Fibroblast of mammary gland (primary cell): Measurements from ENCODE around the gene FMN1.

Experiments
- DNase-seq: peaks from one replicate; pipeline ENCODE4 v3.0.0-alpha.2; 2010; ENCODE audit warnings: low read depth
- H3K4me3 ChIP-seq: 2 replicates; pipeline ENCODE4 v1.5.1; 2011; ENCODE audit warnings: low read depth, mild to moderate bottlenecking, low read length, moderate library complexity; ENCODE audit not compliant: control insufficient read depth
- TF ChIP-seq, protein P1 (sequence below): conservative IDR thresholded peaks from 2 replicates; pipeline ENCODE4 v1.5.1; 2011; ENCODE audit warnings: low read depth, low read length, inconsistent platforms; ENCODE audit not compliant: control insufficient read depth, insufficient read depth

The FMN1 gene

DNA sequence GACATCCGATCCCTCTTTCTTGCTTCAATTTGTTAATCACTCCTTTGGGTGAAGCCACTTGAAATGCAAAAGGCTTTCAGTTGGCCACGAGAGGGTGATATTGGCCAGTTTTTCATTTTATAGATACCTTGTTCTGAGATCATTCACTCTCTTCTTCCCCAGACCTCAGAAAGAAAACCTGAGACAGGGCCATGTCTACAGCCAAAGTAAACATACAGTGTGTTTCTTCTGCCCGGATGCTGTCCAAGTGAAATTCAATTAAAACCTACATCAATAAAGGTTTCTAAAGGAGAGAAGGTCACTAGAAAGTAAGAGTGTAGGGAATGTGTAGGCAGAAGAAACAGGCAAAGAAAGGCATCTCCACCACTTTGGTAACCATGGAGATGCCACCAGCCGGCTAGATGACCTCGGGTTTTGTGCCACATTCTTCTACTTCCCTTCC is 39.5 kb upstream of the FMN1 start:
- TF ChIP-seq, protein P1, sequence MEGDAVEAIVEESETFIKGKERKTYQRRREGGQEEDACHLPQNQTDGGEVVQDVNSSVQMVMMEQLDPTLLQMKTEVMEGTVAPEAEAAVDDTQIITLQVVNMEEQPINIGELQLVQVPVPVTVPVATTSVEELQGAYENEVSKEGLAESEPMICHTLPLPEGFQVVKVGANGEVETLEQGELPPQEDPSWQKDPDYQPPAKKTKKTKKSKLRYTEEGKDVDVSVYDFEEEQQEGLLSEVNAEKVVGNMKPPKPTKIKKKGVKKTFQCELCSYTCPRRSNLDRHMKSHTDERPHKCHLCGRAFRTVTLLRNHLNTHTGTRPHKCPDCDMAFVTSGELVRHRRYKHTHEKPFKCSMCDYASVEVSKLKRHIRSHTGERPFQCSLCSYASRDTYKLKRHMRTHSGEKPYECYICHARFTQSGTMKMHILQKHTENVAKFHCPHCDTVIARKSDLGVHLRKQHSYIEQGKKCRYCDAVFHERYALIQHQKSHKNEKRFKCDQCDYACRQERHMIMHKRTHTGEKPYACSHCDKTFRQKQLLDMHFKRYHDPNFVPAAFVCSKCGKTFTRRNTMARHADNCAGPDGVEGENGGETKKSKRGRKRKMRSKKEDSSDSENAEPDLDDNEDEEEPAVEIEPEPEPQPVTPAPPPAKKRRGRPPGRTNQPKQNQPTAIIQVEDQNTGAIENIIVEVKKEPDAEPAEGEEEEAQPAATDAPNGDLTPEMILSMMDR, result peak; percentile 61
- DNase-seq, result peak; percentile 60
- H3K4me3 ChIP-seq, result no peak overlapping the region

DNA sequence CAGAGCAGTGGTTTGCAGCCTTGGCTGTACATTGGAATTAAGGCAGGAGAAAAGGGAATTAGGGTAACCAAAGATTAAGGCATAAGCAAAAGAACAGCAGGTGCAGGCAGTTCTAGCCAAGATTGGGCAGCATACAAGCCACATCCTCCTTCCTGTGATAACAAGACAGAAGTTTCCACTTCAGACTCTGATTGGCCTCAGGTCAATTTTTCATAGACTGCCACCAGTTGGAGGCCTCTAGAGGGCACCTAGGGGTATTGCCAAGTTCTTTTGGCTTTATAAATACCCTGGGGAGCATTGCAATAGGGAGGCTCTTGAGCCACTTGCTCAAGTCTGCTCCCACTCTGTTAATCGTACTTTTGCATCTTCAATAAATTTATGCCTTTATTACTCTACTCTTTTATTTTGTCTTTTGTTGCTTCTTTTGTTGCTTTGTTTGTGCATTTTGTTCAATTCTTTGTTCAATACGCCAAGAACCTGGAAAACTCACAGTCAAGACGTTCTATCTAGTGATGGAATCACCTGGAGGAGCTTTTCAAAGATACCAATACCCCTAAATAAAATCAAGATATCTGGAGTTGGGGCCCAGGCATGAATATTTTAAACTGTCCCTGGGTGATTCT is 32.2 kb upstream of the FMN1 start:
- DNase-seq, result peak; percentile 37

GRCh38 chr15:33218071-33218491 is 23.6 kb upstream of the FMN1 start:
- H3K4me3 ChIP-seq, result no peak overlapping the region
- TF ChIP-seq, protein P1, result no peak
- DNase-seq, result no peak

More for the DNA sequence above, 32.2 kb upstream of the FMN1 start:
- TF ChIP-seq, protein P1, result peak; percentile 25
- no peak overlapping the region for H3K4me3 ChIP-seq

DNA sequence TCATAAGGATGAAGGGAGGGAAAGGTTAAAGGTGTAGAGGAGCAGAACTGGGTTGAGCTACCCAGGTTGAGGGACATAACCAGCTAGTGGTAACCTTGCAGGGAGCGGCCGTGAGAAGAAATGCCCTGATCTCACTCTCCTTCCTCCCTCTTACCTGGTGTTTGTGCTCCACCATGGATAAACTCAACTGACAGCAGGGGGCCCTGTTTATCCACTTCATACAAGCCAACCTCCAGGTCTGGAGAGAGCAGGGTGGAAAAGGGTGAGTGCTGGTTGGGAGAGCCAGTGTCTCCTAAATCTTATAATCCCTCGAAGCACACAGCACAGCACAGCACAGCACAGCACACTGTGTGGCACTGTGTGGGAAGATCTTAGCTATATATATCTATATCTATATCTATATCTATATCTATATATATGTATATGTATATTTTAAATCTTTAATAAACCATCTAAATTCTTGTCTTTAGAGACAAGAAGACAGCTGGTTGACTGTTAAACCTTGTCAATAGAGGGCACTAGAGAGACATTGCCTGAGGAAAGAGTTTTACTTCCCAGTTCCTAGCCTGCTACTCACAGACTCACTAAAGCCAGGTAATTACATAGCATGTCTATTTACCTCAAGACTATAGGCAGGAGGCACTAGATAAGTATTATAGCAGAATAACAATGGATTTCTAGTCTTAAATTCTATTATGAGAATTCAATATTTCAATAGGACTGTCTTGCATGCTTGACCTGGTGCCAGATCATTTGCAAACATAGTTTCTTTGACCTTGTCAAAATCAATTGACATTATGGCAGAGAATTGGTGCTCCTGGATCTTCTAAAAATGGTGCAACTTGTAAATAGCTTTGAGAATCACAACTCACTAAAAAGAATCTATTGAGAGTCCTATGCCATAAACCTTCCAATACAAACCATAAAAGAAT is 21.7 kb upstream of the FMN1 start:
- TF ChIP-seq, protein P1, result peak; percentile 77

DNA sequence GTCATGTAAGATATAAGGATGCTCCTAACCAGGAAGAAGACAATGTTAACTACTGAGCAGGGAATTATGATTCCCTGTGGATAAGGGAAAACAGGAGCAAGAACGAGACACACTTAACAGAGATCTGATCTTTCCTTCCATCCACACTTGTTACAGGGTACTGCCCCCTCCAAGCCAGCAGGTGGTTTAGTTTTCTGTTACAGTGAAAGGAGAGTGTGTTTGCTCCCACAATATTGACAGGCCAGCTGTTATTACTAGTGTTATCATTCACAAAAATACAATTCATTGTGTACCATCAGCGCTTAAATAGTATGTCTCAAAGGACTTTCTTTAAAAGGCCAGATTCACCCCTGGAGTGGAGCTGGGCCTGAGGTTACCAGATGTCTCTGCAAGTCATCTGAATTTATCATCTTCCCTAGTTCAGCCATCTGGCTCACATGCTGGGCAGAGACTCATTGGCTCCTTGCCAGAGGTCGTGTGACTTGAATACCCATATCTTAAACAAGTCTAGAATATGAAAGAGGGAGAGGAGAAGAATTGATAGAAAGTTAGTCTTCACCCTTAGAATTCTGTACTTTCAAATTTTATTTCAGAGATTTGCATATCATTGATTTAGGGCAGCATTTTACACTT is 16.8 kb upstream of the FMN1 start:
- TF ChIP-seq, protein P1, result no peak
- peak; percentile 52 for DNase-seq

More for the DNA sequence above, 21.7 kb upstream of the FMN1 start:
- DNase-seq, result peak; percentile 41
- no peak overlapping the region for H3K4me3 ChIP-seq

More for the DNA sequence above, 16.8 kb upstream of the FMN1 start:
- H3K4me3 ChIP-seq, result no peak overlapping the region
